Adrenal gland (tissue), 12 donors: ENCODE data around the gene ANKRD13A. TPM values are rescaled to one million over a fixed set of nuclear protein-coding genes. Genes with fewer than 3 reads are reported as not detected.
"Not testable (repeated sequence)": the region's sequence is repeated elsewhere in the genome, so short reads cannot be mapped to it uniquely, and the experiment has no call there.

Source experiments
- DNase-seq, 7 donors: peaks; one replicate each; pipeline ENCODE4 v3.0.0-alpha.2; 2019 to 2020
- H3K27ac ChIP-seq, 5 donors: fragments of 200-600 bp; sonication (generic) in 4 of 5; 1 replicate in 3 of 5; 2 replicates in 2 of 5; pipeline versions ENCODE4 v1.5.1 to v1.8.0; 2016 to 2020; ENCODE audit warnings: mild to moderate bottlenecking in 1 of 5
- H3K27me3 ChIP-seq: fragments of 200-600 bp; 2 replicates; pipeline ENCODE4 v1.8.0; 2021
- H3K36me3 ChIP-seq, 2 donors: fragments of 200-600 bp; replicated peaks in 1 of 2; 1 replicate in 1 of 2; 2 replicates in 1 of 2; pipeline versions ENCODE4 v1.5.1 to v1.8.0; 2018 to 2022
- H3K4me1 ChIP-seq, 2 donors: fragments of 200-600 bp; replicated peaks in 1 of 2; 1 replicate in 1 of 2; 2 replicates in 1 of 2; pipeline versions ENCODE4 v1.5.1 to v1.8.0; 2018 to 2021
- H3K4me3 ChIP-seq, 4 donors: fragments of 200-600 bp; sonication (generic) in 3 of 4; one replicate each; pipeline ENCODE4 v1.5.1; 2016 to 2018
- H3K9me3 ChIP-seq, 3 donors: fragments of 200-600 bp; sonication (generic) in 1 of 3; replicated peaks in 1 of 3; 1 replicate in 2 of 3; 2 replicates in 1 of 3; pipeline versions ENCODE4 v1.5.1 to v1.8.0; 2016 to 2021
- POLR2A ChIP-seq, 2 donors: fragments of 450-650 bp; IDR thresholded peaks; one replicate each; pipeline ENCODE4 v1.6.1; 2017; ENCODE audit warnings: antibody characterized with exemption in 2 of 2, mild to moderate bottlenecking in 2 of 2, moderate library complexity in 1 of 2
- WGBS, 4 donors: extraction: QIAGEN DNeasy Blood & Tissue Kit in 2 of 4; methylation state at CpG; one replicate each; pipeline versions ENCODE4 v1.1.5 to v1.1.7; 2013 to 2017; 5-methylcytosine and 5-hydroxymethylcytosine counted together
- intact Hi-C, 2 donors: fragments of 100-400 bp; cut with DNase I; formaldehyde crosslinking; loops; one replicate each; pipeline versions ENCODE4 v1.14.1 to v1.15.0; 2022 to 2023
- polyA plus RNA-seq, 3 donors: library from polyadenylated mRNA; stranded (reverse); fragments of 200-250 nt in 2 of 3; fragments of 350-450 nt in 1 of 3; fragmentation: Illumina TruSeq in 1 of 3; extraction: RNeasy Lipid Tissue Mini Kit (QIAGEN cat#74804) in 1 of 3; gene quantifications; one replicate each; pipeline ENCODE4 v1.2.3, GENCODE V29; 2013 to 2014
- total RNA-seq, 9 donors: library from RNA; depleted of rRNA in 4 of 9; stranded (reverse); fragments of >200 nt in 4 of 9; fragments of 120-200 nt in 1 of 9; fragmentation: NEBNext Ultra II Directional in 1 of 9; extraction: Animal tissue kit (Norgen Biotek cat#: 25700) in 1 of 9; gene quantifications; one replicate each; pipeline versions ENCODE4 v1.1.0 to v1.2.4, GENCODE V29; 2013 to 2023
- TF ChIP-seq, protein P1 (sequence below), 6 experiments: fragments of 450-650 bp in 4 of 6; fragments of 200-600 bp in 2 of 6; sonication (generic) in 1 of 6; IDR thresholded peaks; 1 replicate in 5 of 6; 2 replicates in 1 of 6; pipeline versions ENCODE4 v1.5.1 to v1.8.0; 2016 to 2021; ENCODE audit warnings: antibody characterized with exemption in 6 of 6, mild to moderate bottlenecking in 2 of 6, moderate library complexity in 1 of 6
- donor health status: healthy with polysubstance abuse.
- donor health status: Bipolar disorder and iron deficiency.
- donor health status: DM: yes; HTN: yes; CAD: no.
- donor health status: DM: no; HTN: no; CAD: no.
- donor health status: DM: no; HTN: no; CAD: no.
- donor health status: DM: yes; HTN: yes; CAD: no.

Gene ANKRD13A
- total and polyA plus RNA-seq, 12 donors = 17.1 to 84.5 (median 41.7) TPM

DNA sequence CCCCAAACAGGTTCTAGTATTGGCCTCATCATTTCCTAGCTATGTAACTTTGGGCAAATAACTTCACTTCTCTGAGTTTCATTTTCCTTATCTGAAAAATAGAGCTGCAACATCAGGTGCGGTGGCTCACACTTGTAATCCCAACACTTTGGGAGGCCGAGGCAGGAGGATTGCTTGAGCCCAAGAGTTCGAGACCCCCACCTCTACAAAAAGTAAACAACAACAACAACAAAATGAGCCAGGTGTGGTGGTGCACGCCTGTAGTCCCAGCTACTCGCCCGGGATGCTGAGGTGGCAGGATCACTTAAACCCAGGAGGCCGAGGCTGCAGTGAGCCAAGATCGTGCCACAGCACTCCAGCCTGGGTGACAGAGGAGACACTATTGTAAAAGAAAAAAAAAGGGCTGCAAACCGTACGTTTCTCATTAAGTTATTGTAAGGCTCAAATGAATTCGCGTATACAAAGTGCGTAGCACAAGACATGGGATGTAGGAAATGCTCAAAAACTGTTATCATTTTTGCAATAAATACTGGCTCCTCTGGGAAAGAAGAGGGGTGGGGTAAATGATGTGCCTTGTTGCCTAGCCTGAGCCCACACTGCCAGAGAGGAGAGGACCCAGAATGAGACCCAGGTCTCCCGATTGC is 48.2 kb downstream of the ANKRD13A start:
- peak overlapping the region in 1 of 5 donors; percentile 90 for H3K27ac ChIP-seq
- no peak for DNase-seq
- no peaks in the 10 kb centered on the region for H3K27me3 ChIP-seq
- no peaks in the 10 kb centered on the region for H3K9me3 ChIP-seq
- TF ChIP-seq, protein P1, sequence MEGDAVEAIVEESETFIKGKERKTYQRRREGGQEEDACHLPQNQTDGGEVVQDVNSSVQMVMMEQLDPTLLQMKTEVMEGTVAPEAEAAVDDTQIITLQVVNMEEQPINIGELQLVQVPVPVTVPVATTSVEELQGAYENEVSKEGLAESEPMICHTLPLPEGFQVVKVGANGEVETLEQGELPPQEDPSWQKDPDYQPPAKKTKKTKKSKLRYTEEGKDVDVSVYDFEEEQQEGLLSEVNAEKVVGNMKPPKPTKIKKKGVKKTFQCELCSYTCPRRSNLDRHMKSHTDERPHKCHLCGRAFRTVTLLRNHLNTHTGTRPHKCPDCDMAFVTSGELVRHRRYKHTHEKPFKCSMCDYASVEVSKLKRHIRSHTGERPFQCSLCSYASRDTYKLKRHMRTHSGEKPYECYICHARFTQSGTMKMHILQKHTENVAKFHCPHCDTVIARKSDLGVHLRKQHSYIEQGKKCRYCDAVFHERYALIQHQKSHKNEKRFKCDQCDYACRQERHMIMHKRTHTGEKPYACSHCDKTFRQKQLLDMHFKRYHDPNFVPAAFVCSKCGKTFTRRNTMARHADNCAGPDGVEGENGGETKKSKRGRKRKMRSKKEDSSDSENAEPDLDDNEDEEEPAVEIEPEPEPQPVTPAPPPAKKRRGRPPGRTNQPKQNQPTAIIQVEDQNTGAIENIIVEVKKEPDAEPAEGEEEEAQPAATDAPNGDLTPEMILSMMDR (IDR thresholded peaks at IDR 0.05) = no peak
- no peak for TF ChIP-seq POLR2A (IDR thresholded peaks at IDR 0.05)
- H3K4me3 ChIP-seq = peak overlapping the region in 2 of 4 donors; percentile 76 to 77
- H3K36me3 ChIP-seq = peaks cover 0 to 7% of the 10 kb centered on the region in 2 donors
- intact Hi-C loops = no loop called here
- WGBS, 4 donors = 70 to 75% (median 72%) methylated on average over 14 of the region's 14 CpGs
- peaks cover 7 to 17% of the 10 kb centered on the region in 2 donors for H3K4me1 ChIP-seq

GRCh38 chr12:110048242-110049027 is 49.2 kb downstream of the ANKRD13A start, which contains the start of gene C12orf76:
Gene C12orf76, minus strand, starts transcription at chr12:110048522. Its CDS starts 27 bp downstream, at chr12:110048495.
- Histone ChIP-seq H3K4me1 (peaks cover 7 to 15% of the 10 kb centered on the region in 2 donors), H3K36me3 (peaks cover 0 to 6% of the 10 kb centered on the region in 2 donors), H3K27me3 (no peaks in the 10 kb centered on the region), H3K27ac (peak within 1 kb of the TSS in 4 of 5 donors; percentile 38 to 90 (median 76)), H3K4me3 (peak within 1 kb of the TSS; percentile 33 to 77 (median 64)), H3K9me3 (no peaks in the 10 kb centered on the region)
- intact Hi-C loops = no loop called here
- WGBS, 4 donors = 2 to 3% (median 2%) methylated on average over 25 to 47 of the region's 47 CpGs
- peak; percentile 93 to 98 (median 96) for DNase-seq
- TF ChIP-seq, protein P1 (IDR thresholded peaks at IDR 0.05) = no peak
- TF ChIP-seq POLR2A (IDR thresholded peaks at IDR 0.05) = peak in 1 of 2 donors; percentile 86

GRCh38 chr12:110049034-110049433 is 49.8 kb downstream of the ANKRD13A start:
- 81 to 90% (median 85%) methylated on average over 11 of the region's 11 CpGs for WGBS, 4 donors
- H3K27ac ChIP-seq = peak overlapping the region in 4 of 5 donors; percentile 30 to 90 (median 76)
- peak overlapping the region in 2 of 4 donors; percentile 76 to 77 for H3K4me3 ChIP-seq

DNA sequence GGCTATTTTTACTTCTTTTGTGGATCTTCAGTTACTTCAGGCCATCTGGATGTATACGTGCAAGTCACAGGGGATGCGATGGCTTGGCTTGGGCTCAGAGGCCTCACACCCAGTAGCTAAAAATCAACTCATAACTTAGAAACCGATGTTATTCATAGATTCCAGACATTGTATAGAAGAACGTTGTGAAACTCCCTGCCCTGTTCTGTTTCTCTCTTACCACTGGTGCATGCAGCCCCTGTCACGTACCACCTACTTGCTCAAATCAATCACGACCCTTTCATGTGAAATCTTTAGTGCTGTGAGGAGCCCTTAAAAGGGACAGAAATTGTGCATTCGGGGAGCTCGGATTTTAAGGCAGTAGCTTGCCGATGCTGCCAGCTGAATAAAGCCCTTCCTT is 50.4 kb downstream of the ANKRD13A start:
- H3K27ac ChIP-seq, H3K36me3 ChIP-seq, H3K27me3 ChIP-seq, DNase-seq, intact Hi-C loops, H3K9me3 ChIP-seq, H3K4me3 ChIP-seq: not testable (repeated sequence)
- peaks cover 7 to 13% of the 10 kb centered on the region in 2 donors for H3K4me1 ChIP-seq
- WGBS, 4 donors = 84 to 90% (median 86%) methylated on average over 9 of the region's 9 CpGs

More at GRCh38 chr12:110049034-110049433, 49.8 kb downstream of the ANKRD13A start:
- H3K9me3 ChIP-seq, H3K36me3 ChIP-seq, DNase-seq, intact Hi-C loops, H3K27me3 ChIP-seq: not testable (repeated sequence)
- H3K4me1 ChIP-seq = peaks cover 7 to 13% of the 10 kb centered on the region in 2 donors

DNA sequence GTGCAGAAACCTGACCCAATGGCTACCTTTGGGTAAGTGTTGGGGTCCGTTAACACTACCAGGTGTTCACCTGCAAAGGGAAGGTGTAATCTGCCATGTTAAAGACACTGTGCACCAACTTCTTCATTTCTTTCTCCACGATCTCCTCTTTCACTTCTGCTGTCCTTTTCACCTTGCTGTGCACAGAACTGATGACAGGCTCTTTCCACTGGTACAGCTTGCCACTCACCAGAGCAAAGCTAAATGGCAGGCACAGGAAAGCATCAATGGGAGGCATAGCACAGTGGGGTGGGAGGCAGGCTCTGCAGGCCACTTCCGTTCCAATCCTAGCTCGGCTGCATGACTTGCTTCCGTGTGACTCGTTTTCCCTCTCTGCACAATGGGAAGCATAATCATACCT is 51.7 kb downstream of the ANKRD13A start:
- intact Hi-C loops = no loop called here
- no peak for DNase-seq
- no peaks in the 10 kb centered on the region for H3K36me3 ChIP-seq
- no peaks in the 10 kb centered on the region for H3K27me3 ChIP-seq
- H3K4me1 ChIP-seq = peaks cover 7 to 13% of the 10 kb centered on the region in 2 donors
- no peak overlapping the region for H3K4me3 ChIP-seq
- H3K9me3 ChIP-seq = no peaks in the 10 kb centered on the region
- TF ChIP-seq, protein P1 (IDR thresholded peaks at IDR 0.05) = no peak
- TF ChIP-seq POLR2A (IDR thresholded peaks at IDR 0.05) = no peak
- H3K27ac ChIP-seq = no peak overlapping the region
- 60 to 81% (median 73%) methylated on average over 6 of the region's 6 CpGs for WGBS, 4 donors

DNA sequence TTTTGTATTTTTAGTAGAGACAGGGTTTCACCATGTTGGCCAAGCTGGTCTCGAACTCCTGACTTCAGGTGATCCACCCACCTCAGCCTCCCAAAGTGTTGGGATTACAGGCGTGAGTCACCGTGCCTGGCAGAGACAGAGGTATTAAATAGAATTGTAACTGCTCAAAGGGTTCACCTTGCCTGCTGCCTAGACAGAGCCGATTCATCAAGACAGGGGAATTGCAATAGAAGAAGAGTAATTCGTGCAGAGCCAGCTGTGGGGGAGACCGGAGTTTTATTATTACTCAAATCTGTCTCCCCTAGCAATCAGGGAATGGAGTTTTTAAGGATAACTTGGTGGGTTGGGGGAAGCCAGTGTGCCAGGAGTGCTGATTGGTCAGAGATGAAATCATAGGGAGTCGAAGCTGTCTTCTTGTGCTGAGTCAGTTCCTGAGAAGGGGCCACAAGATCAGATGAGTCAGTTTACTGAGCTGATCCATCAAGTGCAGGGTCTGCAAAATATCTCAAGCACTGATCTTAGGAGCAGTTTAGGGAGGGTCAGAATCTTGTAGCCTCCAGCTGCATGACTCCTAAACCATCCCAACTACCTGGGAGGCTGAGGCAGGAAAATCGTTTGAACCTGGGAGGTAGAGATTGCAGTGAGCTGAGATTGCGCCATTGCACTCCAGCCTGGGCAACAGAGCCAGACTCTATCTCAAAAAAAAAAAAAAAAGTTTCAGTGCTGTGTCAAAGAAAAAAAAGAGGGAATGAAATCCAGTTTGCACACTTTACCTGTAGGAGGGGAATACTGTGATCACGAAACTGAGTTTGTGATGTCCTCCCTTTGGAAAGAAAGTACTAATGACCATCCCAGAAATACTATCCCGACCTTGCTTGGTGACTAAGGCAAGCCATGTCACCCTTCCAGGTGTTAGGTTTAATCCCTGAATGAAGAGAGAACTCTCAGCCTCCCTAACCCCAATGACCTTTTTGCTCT is 56.4 kb downstream of the ANKRD13A start:
- H3K4me3 ChIP-seq, H3K4me1 ChIP-seq, intact Hi-C loops, H3K9me3 ChIP-seq, H3K27me3 ChIP-seq, H3K36me3 ChIP-seq: not testable (repeated sequence)
- DNase-seq = peak in 4 of 7 donors; percentile 31 to 51 (median 45)
- H3K27ac ChIP-seq = peak overlapping the region in 1 of 5 donors; percentile 40
- WGBS, 4 donors = 39 to 55% (median 44%) methylated on average over 11 of the region's 11 CpGs

GRCh38 chr12:110056643-110057042 is 57.4 kb downstream of the ANKRD13A start:
- H3K27ac ChIP-seq, intact Hi-C loops: not testable (repeated sequence)
- 74 to 83% (median 78%) methylated on average over 3 of the region's 3 CpGs for WGBS, 4 donors

More at GRCh38 chr12:110056643-110057042, 57.4 kb downstream of the ANKRD13A start:
- H3K4me3 ChIP-seq, H3K4me1 ChIP-seq, H3K36me3 ChIP-seq, DNase-seq, H3K27me3 ChIP-seq, H3K9me3 ChIP-seq: not testable (repeated sequence)
